ENCODE data around the gene WDR70. TPM values are rescaled to one million over a fixed set of nuclear protein-coding genes. Genes with fewer than 3 reads are reported as not detected.

WDR70 gene
- total and polyA plus RNA-seq, 10 of the 15 experiments (the other 5 are each of a cell fraction or from before 2014, with no cell fraction given), result 10.9 to 33.6 (median 29.1) TPM

GRCh38 chr5:37570597-37570996, 191.5 kb downstream of the WDR70 start:
- ChIA-PET POLR2A (no interaction called here), RAD21 (ENCODE audit: unreplicated experiment) (no interaction called here), SMC1A (ENCODE audit: uncharacterized antibody, unreplicated experiment) (interaction anchor here (0.6 kb wide), 1 partner anchor 1329 kb away, joined by 3 read pairs; the partner anchor contains the start of gene NADK2), CTCF (interaction anchor here (1.1 to 1.6 kb wide), 2 partner anchors 15 to 157 kb away, joined by 4 to 5 read pairs; no protein-coding TSS in a partner anchor)
- 100% methylated on average over 1 of the region's 1 CpG for WGBS (ENCODE audit: insufficient coverage, insufficient replicate concordance, low lambda C conversion rate, missing lambda C conversion rate)
- Histone ChIP-seq H2AFZ (ENCODE audit: control insufficient read depth, low read depth, low read length) (no peak overlapping the region), H3K27ac (ENCODE audit: control insufficient read depth, insufficient read depth) (no peak overlapping the region), H3K27me3 (replicated peaks in 1 of 2; ENCODE audit: control insufficient read depth in 2 of 2, insufficient read depth in 2 of 2, low read length in 1 of 2) (no peaks in the 10 kb centered on the region), H3K4me3 (no peak overlapping the region), H4K20me1 (ENCODE audit: control insufficient read depth, insufficient read depth) (no peaks in the 10 kb centered on the region), H3K4me1 (ENCODE audit: control insufficient read depth, insufficient read depth, low read length) (no peaks in the 10 kb centered on the region), H3K9me3 (replicated peaks; ENCODE audit: control insufficient read depth, insufficient read depth, low read length) (no peaks in the 10 kb centered on the region), H3K36me3 (ENCODE audit: control insufficient read depth in 2 of 2, insufficient read depth in 2 of 2, low read length in 1 of 2) (no peaks in the 10 kb centered on the region), H3K79me2 (ENCODE audit: control insufficient read depth, insufficient read depth, low read length) (no peaks in the 10 kb centered on the region), H3K4me2 (ENCODE audit: control insufficient read depth, insufficient read depth) (no peak overlapping the region), H3K9ac (ENCODE audit: control insufficient read depth, insufficient read depth, low read length) (no peak overlapping the region)
- intact Hi-C loops (cut with micrococcal nuclease; ENCODE audit: unreplicated experiment), result no loop called here
- no peak for ATAC-seq
- FAIRE-seq, result no peak
- in situ Hi-C loops (cut with MboI), result no loop called here
- no TSS peak for BruUV-seq (replicated peaks)
- DNase-seq (ENCODE audit: low read depth, low spot score), result no peak
- no peak for TF ChIP-seq SMC3 (IDR thresholded peaks at IDR 0.05; ENCODE audit: borderline replicate concordance, low read length)
- TF ChIP-seq NBN (IDR thresholded peaks at IDR 0.05), result no peak
- no peak for TF ChIP-seq CHD2 (IDR thresholded peaks at IDR 0.05; ENCODE audit: borderline replicate concordance, low read depth, low read length)
- TF ChIP-seq TBL1XR1 (IDR thresholded peaks at IDR 0.05; ENCODE audit: low read depth, low read length), result no peak
- no peak for TF ChIP-seq CREM (IDR thresholded peaks at IDR 0.05; ENCODE audit: low read depth)
- TF ChIP-seq EZH2 (IDR thresholded peaks at IDR 0.05; ENCODE audit: borderline replicate concordance, control insufficient read depth, low read depth, low read length), result no peak

- no peak overlapping the region for H3K4me3 ChIP-seq
- ChIA-PET CTCF (no interaction called here), SMC1A (ENCODE audit: uncharacterized antibody, unreplicated experiment) (no interaction called here), POLR2A (no interaction called here), RAD21 (ENCODE audit: unreplicated experiment) (no interaction called here)
- H3K79me2 ChIP-seq (ENCODE audit: control insufficient read depth, insufficient read depth, low read length), result no peaks in the 10 kb centered on the region
- DNase-seq (ENCODE audit: low read depth, low spot score), result no peak
- no peaks in the 10 kb centered on the region for H3K4me1 ChIP-seq (ENCODE audit: control insufficient read depth, insufficient read depth, low read length)
- H3K27me3 ChIP-seq (replicated peaks in 1 of 2; ENCODE audit: control insufficient read depth in 2 of 2, insufficient read depth in 2 of 2, low read length in 1 of 2), result no peaks in the 10 kb centered on the region
- FAIRE-seq, result no peak
- intact Hi-C loops (cut with micrococcal nuclease; ENCODE audit: unreplicated experiment), result no loop called here
- 97% methylated on average over 2 of the region's 2 CpGs for WGBS (ENCODE audit: insufficient coverage, insufficient replicate concordance, low lambda C conversion rate, missing lambda C conversion rate)
- no peak overlapping the region for H3K9ac ChIP-seq (ENCODE audit: control insufficient read depth, insufficient read depth, low read length)
- no peak overlapping the region for H3K4me2 ChIP-seq (ENCODE audit: control insufficient read depth, insufficient read depth)
- H3K9me3 ChIP-seq (replicated peaks; ENCODE audit: control insufficient read depth, insufficient read depth, low read length), result no peaks in the 10 kb centered on the region
- ATAC-seq, result no peak
- in situ Hi-C loops (cut with MboI), result no loop called here
- H3K36me3 ChIP-seq (ENCODE audit: control insufficient read depth in 2 of 2, insufficient read depth in 2 of 2, low read length in 1 of 2), result no peaks in the 10 kb centered on the region
- BruUV-seq (replicated peaks), result no TSS peak
- no peaks in the 10 kb centered on the region for H4K20me1 ChIP-seq (ENCODE audit: control insufficient read depth, insufficient read depth)
- no peak overlapping the region for H3K27ac ChIP-seq (ENCODE audit: control insufficient read depth, insufficient read depth)
- no peak for TF ChIP-seq BHLHE40 (IDR thresholded peaks at IDR 0.05; ENCODE audit: borderline replicate concordance in 1 of 2, low read depth in 2 of 2, low read length in 1 of 2)
- no peak for TF ChIP-seq STAT3 (IDR thresholded peaks at IDR 0.05; ENCODE audit: low read depth, low read length)
- no peak for TF ChIP-seq CHD2 (IDR thresholded peaks at IDR 0.05; ENCODE audit: borderline replicate concordance, low read depth, low read length)
- TF ChIP-seq YBX1 (IDR thresholded peaks at IDR 0.05), result no peak
- TF ChIP-seq KLF5 (IDR thresholded peaks at IDR 0.05; ENCODE audit: partially characterized antibody), result no peak
- no peak for TF ChIP-seq ZNF592 (IDR thresholded peaks at IDR 0.05)
- no peak for TF ChIP-seq JUNB (IDR thresholded peaks at IDR 0.05)
- TF ChIP-seq SUZ12 (IDR thresholded peaks at IDR 0.05; ENCODE audit: unreplicated experiment), result no peak
- TF ChIP-seq TBL1XR1 (IDR thresholded peaks at IDR 0.05; ENCODE audit: low read depth, low read length), result no peak
- no peak for TF ChIP-seq TCF12 (IDR thresholded peaks at IDR 0.05; ENCODE audit: low read depth, low read length)
- no peak overlapping the region for H2AFZ ChIP-seq (ENCODE audit: control insufficient read depth, low read depth, low read length)
Measured at GRCh38 chr5:37571985-37572384, 192.9 kb downstream of the WDR70 start.

Measured in GM12878 (cell line).